ENCODE results near the gene MPC2. TPM values are rescaled to one million over a fixed set of nuclear protein-coding genes. Genes with fewer than 3 reads are reported as not detected.

MPC2 gene
- polyA plus RNA-seq, 1 donor (not counting 4 experiments of a cell fraction or from before 2014, with no cell fraction given): 61.6 TPM

DNA sequence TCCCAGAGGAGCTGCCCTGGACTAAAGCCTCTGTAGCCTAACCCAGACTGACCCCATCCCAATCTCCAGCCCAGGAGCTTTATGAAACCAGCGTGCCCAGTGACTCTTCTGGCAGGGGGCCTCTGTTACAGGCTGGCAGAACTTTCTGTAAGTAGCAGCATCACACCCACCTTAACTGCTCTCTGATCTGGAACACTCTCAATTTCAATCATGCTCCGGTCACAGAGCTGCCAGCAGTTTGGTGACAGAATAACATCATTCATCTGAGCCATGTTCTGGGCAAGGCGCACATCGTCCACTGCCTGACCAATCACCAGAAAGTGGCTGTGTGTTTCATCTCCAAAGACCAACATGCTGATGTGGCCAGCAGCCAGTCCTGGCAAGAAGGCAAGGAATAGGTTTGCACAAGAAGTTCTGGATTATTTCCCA lies 37.6 kb downstream of the MPC2 start:
- no peak overlapping the region for H3K4me2 ChIP-seq (ENCODE audit: control insufficient read depth, extremely low read depth, insufficient read depth, low read depth, low read length)
- no peaks in the 10 kb centered on the region for H3K9me3 ChIP-seq (ENCODE audit: control insufficient read depth, low read depth, low read length)
- no peaks in the 10 kb centered on the region for H4K20me1 ChIP-seq (ENCODE audit: control insufficient read depth, extremely low read depth, insufficient read depth, low read length)
- dilution Hi-C loops (cut with MboI; ENCODE audit: extremely low pct_ligation_motif_present, low sequenced_read_pairs): no loop called here
- TF ChIP-seq, protein P1, sequence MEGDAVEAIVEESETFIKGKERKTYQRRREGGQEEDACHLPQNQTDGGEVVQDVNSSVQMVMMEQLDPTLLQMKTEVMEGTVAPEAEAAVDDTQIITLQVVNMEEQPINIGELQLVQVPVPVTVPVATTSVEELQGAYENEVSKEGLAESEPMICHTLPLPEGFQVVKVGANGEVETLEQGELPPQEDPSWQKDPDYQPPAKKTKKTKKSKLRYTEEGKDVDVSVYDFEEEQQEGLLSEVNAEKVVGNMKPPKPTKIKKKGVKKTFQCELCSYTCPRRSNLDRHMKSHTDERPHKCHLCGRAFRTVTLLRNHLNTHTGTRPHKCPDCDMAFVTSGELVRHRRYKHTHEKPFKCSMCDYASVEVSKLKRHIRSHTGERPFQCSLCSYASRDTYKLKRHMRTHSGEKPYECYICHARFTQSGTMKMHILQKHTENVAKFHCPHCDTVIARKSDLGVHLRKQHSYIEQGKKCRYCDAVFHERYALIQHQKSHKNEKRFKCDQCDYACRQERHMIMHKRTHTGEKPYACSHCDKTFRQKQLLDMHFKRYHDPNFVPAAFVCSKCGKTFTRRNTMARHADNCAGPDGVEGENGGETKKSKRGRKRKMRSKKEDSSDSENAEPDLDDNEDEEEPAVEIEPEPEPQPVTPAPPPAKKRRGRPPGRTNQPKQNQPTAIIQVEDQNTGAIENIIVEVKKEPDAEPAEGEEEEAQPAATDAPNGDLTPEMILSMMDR (optimal IDR thresholded peaks at IDR 0.05 in 1 of 3, IDR thresholded peaks at IDR 0.05 in 1 of 3, conservative IDR thresholded peaks at IDR 0.05 in 1 of 3; ENCODE audit: extremely low read depth in 1 of 3, insufficient read depth in 2 of 3, low read length in 3 of 3): no peak
- no peak for TF ChIP-seq EZH2 (IDR thresholded peaks at IDR 0.05; ENCODE audit: low read length)
- no peak for FAIRE-seq
- no peak for DNase-seq (ENCODE audit: low read depth, low spot score)
- no peak overlapping the region for H2AFZ ChIP-seq (ENCODE audit: control insufficient read depth, low read length)
- H3K36me3 ChIP-seq (ENCODE audit: control insufficient read depth in 2 of 2, extremely low read depth in 1 of 2, insufficient read depth in 2 of 2, low read length in 2 of 2): no peaks in the 10 kb centered on the region
- H3K79me2 ChIP-seq (ENCODE audit: control insufficient read depth, insufficient read depth, low read length): no peaks in the 10 kb centered on the region
- no peaks in the 10 kb centered on the region for H3K4me1 ChIP-seq (ENCODE audit: control insufficient read depth, extremely low read depth, insufficient read depth, low read length)
- no peaks in the 10 kb centered on the region for H3K27me3 ChIP-seq (ENCODE audit: control insufficient read depth, extremely low read depth, insufficient read depth, low read length)
- H3K4me3 ChIP-seq (ENCODE audit: control insufficient read depth in 2 of 3, extremely low read depth in 1 of 3, insufficient read depth in 2 of 3, low read depth in 1 of 3, low read length in 3 of 3): no peak overlapping the region
- H3K9me1 ChIP-seq (ENCODE audit: control insufficient read depth, extremely low read depth, insufficient read depth, low read length): no peaks in the 10 kb centered on the region
- H3K9ac ChIP-seq (ENCODE audit: control insufficient read depth, extremely low read depth, insufficient read depth, low read length): no peak overlapping the region
- H3K27ac ChIP-seq (ENCODE audit: control insufficient read depth, insufficient read depth, low read length): no peak overlapping the region

DNA sequence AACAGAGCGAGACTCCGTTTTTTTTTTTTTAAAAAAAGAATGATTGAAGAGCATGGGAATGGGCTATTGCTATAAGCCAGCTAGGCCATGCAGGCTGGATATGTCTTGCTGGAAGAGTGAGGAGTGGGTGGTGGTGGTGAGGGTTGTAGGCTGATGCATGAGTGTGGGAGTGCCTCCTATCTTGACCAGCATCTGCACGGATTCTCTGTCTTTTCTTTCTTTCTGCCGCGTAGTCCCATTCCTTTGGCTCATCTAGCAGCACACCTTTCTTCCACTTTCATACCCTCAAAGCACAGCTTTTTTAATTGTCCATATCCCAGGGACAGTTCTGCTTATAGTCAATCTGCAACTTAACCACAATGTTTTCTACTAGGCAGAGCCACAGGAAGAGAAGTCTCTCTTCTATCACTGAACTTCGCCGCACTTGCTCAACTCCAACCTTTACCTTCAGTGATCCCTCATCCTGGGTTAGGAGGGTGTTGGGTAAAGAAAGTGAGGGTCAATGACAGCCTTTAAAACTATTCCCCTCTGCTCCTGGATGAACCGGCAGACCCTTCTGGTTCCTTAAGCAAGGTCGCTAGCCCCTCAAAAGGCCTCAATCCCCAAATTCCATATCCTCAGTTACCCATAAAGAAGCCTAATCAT lies 38.2 kb downstream of the MPC2 start:
- no peaks in the 10 kb centered on the region for H3K9me1 ChIP-seq (ENCODE audit: control insufficient read depth, extremely low read depth, insufficient read depth, low read length)
- FAIRE-seq (no peak), DNase-seq (ENCODE audit: low read depth, low spot score) (no peak)
- TF ChIP-seq, protein P1 (optimal IDR thresholded peaks at IDR 0.05 in 1 of 3, IDR thresholded peaks at IDR 0.05 in 1 of 3, conservative IDR thresholded peaks at IDR 0.05 in 1 of 3; ENCODE audit: extremely low read depth in 1 of 3, insufficient read depth in 2 of 3, low read length in 3 of 3): no peak
- no peak for TF ChIP-seq EZH2 (IDR thresholded peaks at IDR 0.05; ENCODE audit: low read length)
- no peak overlapping the region for H2AFZ ChIP-seq (ENCODE audit: control insufficient read depth, low read length)
- H3K27me3 ChIP-seq (ENCODE audit: control insufficient read depth, extremely low read depth, insufficient read depth, low read length): no peaks in the 10 kb centered on the region
- no peaks in the 10 kb centered on the region for H3K79me2 ChIP-seq (ENCODE audit: control insufficient read depth, insufficient read depth, low read length)
- no peak overlapping the region for H3K27ac ChIP-seq (ENCODE audit: control insufficient read depth, insufficient read depth, low read length)
- no peaks in the 10 kb centered on the region for H3K36me3 ChIP-seq (ENCODE audit: control insufficient read depth in 2 of 2, extremely low read depth in 1 of 2, insufficient read depth in 2 of 2, low read length in 2 of 2)
- no peak overlapping the region for H3K9ac ChIP-seq (ENCODE audit: control insufficient read depth, extremely low read depth, insufficient read depth, low read length)
- H3K4me2 ChIP-seq (ENCODE audit: control insufficient read depth, extremely low read depth, insufficient read depth, low read depth, low read length): no peak overlapping the region
- dilution Hi-C loops (cut with MboI; ENCODE audit: extremely low pct_ligation_motif_present, low sequenced_read_pairs): no loop called here
- H3K9me3 ChIP-seq (ENCODE audit: control insufficient read depth, low read depth, low read length): no peaks in the 10 kb centered on the region
- no peaks in the 10 kb centered on the region for H3K4me1 ChIP-seq (ENCODE audit: control insufficient read depth, extremely low read depth, insufficient read depth, low read length)
- no peak overlapping the region for H3K4me3 ChIP-seq (ENCODE audit: control insufficient read depth in 2 of 3, extremely low read depth in 1 of 3, insufficient read depth in 2 of 3, low read depth in 1 of 3, low read length in 3 of 3)
- no peaks in the 10 kb centered on the region for H4K20me1 ChIP-seq (ENCODE audit: control insufficient read depth, extremely low read depth, insufficient read depth, low read length)
